C4-2B (cell line): ENCODE data around the gene ZBTB6.

Experiments used
- CTCF ChIP-seq: fragments of 450-650 bp; conservative IDR thresholded peaks from 2 replicates; pipeline ENCODE4 v1.5.1; 2017; ENCODE audit warnings: mild to moderate bottlenecking
- ZFX ChIP-seq: fragments of 450-650 bp; IDR thresholded peaks from 2 replicates; pipeline ENCODE4 v1.6.1; 2017

GRCh38 chr9:122941582-122942234 is 28.6 kb upstream of the ZBTB6 start:
- TF ChIP-seq CTCF (no peak), ZFX (no peak)
